Smooth muscle cell (in vitro differentiated cells): ENCODE data around the gene TNIK. TPM values are rescaled to one million over a fixed set of nuclear protein-coding genes. Genes with fewer than 3 reads are reported as not detected.
"Not testable (repeated sequence)": the region's sequence is repeated elsewhere in the genome, so short reads cannot be mapped to it uniquely, and the experiment has no call there.

ENCODE experiments used
- DNase-seq: peaks from one replicate; lab custom pipeline; 2025; ENCODE audit not compliant: unreplicated experiment; lab: John Stamatoyannopoulos, UW
- H2AFZ ChIP-seq: fragments of 200-600 bp; sonication (generic); 2 replicates; pipeline ENCODE4 v1.6.0; 2016; ENCODE audit warnings: antibody characterized with exemption, low read depth, mild to moderate bottlenecking
- H3F3A ChIP-seq: fragments of 200-600 bp; sonication (generic); 2 replicates; pipeline ENCODE4 v1.6.0; 2017; ENCODE audit warnings: antibody characterized with exemption, low read depth
- H3K27ac ChIP-seq: fragments of 200-600 bp; sonication (generic); 2 replicates; pipeline ENCODE4 v1.5.1; 2016; ENCODE audit warnings: low read depth, mild to moderate bottlenecking
- H3K27me3 ChIP-seq: fragments of 200-600 bp; sonication (generic); 2 replicates; pipeline ENCODE4 v1.6.1; 2016; ENCODE audit warnings: low read depth, mild to moderate bottlenecking
- H3K36me3 ChIP-seq: fragments of 200-600 bp; sonication (generic); 2 replicates; pipeline ENCODE4 v1.5.1; 2016; ENCODE audit warnings: low read depth
- H3K4me1 ChIP-seq: fragments of 200-600 bp; sonication (generic); 2 replicates; pipeline ENCODE4 v1.5.1; 2016; ENCODE audit warnings: low read depth
- H3K4me2 ChIP-seq: fragments of 200-600 bp; sonication (generic); 2 replicates; pipeline ENCODE4 v1.6.0; 2016; ENCODE audit warnings: mild to moderate bottlenecking
- H3K4me3 ChIP-seq: fragments of 200-600 bp; sonication (generic); 2 replicates; pipeline ENCODE4 v1.5.1; 2016; ENCODE audit warnings: mild to moderate bottlenecking
- H3K79me2 ChIP-seq: fragments of 200-600 bp; sonication (generic); 2 replicates; pipeline ENCODE4 v1.6.0; 2016; ENCODE audit warnings: low read depth, mild to moderate bottlenecking
- H3K9ac ChIP-seq: fragments of 200-600 bp; sonication (generic); 2 replicates; pipeline ENCODE4 v1.6.0; 2016; ENCODE audit warnings: low read depth
- H3K9me3 ChIP-seq: fragments of 200-600 bp; sonication (generic); replicated peaks from 2 replicates; pipeline ENCODE4 v1.5.1; 2016; ENCODE audit warnings: low read depth
- H4K20me1 ChIP-seq: fragments of 200-600 bp; sonication (generic); 2 replicates; pipeline ENCODE4 v1.6.0; 2016; ENCODE audit warnings: low read depth
- WGBS: methylation state at CpG from one replicate; pipeline ENCODE4 v1.1.7; 2016; ENCODE audit warnings: low lambda C conversion rate; 5-methylcytosine and 5-hydroxymethylcytosine counted together
- polyA plus RNA-seq: library from polyadenylated mRNA; unstranded; fragments of >200 nt; fragmentation: Nextera tagmentation; extraction: Ambion mirVana; gene quantifications from 2 replicates; pipeline ENCODE4 v1.2.1, GENCODE V29; 2016
- total RNA-seq: library from RNA; depleted of rRNA; stranded (reverse); fragments of >200 nt; gene quantifications from 2 replicates; pipeline ENCODE4 v1.2.3, GENCODE V29; 2014
- TF ChIP-seq, protein P1 (sequence below): fragments of 200-600 bp; sonication (generic); IDR thresholded peaks from 2 replicates; pipeline ENCODE4 v1.5.1; 2017; ENCODE audit warnings: borderline replicate concordance, mild to moderate bottlenecking, antibody characterized with exemption; ENCODE audit not compliant: insufficient read depth, poor library complexity, severe bottlenecking

The TNIK gene
- total and polyA plus RNA-seq, 2 experiments from 2014 or later: 10.4 to 12.5 TPM

DNA sequence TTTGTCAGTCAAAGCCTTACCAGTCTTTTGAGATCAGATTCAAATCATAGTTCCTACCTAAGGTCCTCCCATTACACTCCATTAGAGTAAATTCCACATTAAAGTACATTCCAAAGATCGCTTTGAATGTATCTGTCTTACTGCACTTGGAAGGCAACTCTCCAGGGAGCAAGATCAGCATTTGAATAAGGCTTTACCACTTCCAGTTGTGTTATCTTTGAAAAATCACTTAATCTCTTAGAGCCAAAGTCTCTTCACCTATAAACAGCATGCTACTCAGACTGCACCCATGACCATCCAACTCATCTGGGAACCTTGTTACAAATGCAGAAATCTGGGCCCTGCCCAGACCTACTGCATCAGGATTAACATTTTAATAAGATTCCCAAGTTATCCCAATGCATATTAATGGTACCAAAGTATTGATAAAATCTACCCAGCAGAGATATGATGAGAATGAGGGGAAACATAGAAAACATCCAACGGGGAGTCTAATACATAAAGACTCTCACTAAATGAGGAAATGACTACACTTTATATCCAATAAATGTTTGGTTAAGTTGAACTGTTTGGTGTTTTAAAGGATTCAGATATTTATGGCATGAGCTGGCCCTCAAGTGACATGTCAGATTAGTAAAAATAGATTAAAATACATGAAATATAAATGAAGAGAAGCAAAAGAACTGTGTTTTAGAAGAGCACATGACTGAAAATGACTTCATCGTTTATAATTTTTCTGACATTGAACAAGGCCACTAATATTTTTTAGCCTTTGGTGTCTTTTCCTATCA lies 75.9 kb downstream of the TNIK start:
- Histone ChIP-seq H3K36me3 (no peaks in the 10 kb centered on the region), H3K4me2 (no peak overlapping the region), H4K20me1 (no peaks in the 10 kb centered on the region), H2AFZ (no peak overlapping the region), H3F3A (peaks cover 3% of the 10 kb centered on the region), H3K27me3 (no peaks in the 10 kb centered on the region), H3K4me3 (no peak overlapping the region), H3K9me3 (no peaks in the 10 kb centered on the region), H3K9ac (no peak overlapping the region), H3K4me1 (peaks cover 35% of the 10 kb centered on the region), H3K79me2 (no peaks in the 10 kb centered on the region), H3K27ac (no peak overlapping the region)
- TF ChIP-seq, protein P1, sequence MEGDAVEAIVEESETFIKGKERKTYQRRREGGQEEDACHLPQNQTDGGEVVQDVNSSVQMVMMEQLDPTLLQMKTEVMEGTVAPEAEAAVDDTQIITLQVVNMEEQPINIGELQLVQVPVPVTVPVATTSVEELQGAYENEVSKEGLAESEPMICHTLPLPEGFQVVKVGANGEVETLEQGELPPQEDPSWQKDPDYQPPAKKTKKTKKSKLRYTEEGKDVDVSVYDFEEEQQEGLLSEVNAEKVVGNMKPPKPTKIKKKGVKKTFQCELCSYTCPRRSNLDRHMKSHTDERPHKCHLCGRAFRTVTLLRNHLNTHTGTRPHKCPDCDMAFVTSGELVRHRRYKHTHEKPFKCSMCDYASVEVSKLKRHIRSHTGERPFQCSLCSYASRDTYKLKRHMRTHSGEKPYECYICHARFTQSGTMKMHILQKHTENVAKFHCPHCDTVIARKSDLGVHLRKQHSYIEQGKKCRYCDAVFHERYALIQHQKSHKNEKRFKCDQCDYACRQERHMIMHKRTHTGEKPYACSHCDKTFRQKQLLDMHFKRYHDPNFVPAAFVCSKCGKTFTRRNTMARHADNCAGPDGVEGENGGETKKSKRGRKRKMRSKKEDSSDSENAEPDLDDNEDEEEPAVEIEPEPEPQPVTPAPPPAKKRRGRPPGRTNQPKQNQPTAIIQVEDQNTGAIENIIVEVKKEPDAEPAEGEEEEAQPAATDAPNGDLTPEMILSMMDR: no peak
- 75% methylated on average over 3 of the region's 3 CpGs for WGBS
- DNase-seq: no peak

DNA sequence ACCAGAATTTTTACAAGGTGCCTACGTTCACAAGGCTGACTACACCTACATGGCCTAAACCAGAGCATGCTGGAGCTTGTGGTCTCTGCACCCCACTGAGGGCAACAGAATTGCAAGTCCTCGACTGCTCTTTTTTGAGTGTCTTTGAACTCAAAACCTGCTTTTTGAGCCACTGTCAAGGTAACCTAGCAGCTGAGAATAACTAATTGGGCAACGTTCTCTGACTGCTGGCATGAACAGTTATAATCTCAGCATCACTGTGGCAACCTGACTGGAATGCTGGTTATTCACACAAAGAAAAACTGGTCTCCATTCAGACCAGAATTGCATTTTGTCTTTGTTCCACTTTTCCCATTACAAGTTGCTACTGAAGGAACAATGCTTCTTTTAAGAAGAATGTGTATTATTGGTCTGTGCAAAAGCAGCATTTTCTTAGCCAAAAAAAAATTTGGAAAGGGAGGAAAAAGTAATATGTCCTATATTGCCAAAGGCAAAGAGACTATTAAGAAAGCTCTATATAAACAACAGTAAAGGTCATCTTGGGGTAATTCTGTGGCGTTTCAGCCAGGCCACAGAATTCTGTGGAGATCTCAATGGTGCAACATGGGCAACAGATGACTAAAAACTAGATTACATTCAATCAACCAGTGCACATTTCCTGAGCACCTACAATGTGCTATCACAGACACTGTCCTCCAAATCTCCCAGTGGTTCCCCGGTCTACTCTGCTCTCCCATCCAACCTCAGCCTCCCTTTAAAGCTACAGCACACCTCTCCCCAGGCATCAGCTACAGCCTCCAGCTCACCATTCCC lies 76.8 kb downstream of the TNIK start:
- no peak overlapping the region for H3K4me3 ChIP-seq
- no peaks in the 10 kb centered on the region for H3K27me3 ChIP-seq
- no peaks in the 10 kb centered on the region for H3K36me3 ChIP-seq
- peaks cover 33% of the 10 kb centered on the region for H3K4me1 ChIP-seq
- no peaks in the 10 kb centered on the region for H3K79me2 ChIP-seq
- no peaks in the 10 kb centered on the region for H4K20me1 ChIP-seq
- DNase-seq: no peak
- peaks cover 3% of the 10 kb centered on the region for H3F3A ChIP-seq
- H2AFZ ChIP-seq: no peak overlapping the region
- WGBS: 73% methylated on average over 5 of the region's 5 CpGs
- no peaks in the 10 kb centered on the region for H3K9me3 ChIP-seq
- H3K9ac ChIP-seq: no peak overlapping the region
- TF ChIP-seq, protein P1: no peak
- no peak overlapping the region for H3K27ac ChIP-seq
- H3K4me2 ChIP-seq: no peak overlapping the region

DNA sequence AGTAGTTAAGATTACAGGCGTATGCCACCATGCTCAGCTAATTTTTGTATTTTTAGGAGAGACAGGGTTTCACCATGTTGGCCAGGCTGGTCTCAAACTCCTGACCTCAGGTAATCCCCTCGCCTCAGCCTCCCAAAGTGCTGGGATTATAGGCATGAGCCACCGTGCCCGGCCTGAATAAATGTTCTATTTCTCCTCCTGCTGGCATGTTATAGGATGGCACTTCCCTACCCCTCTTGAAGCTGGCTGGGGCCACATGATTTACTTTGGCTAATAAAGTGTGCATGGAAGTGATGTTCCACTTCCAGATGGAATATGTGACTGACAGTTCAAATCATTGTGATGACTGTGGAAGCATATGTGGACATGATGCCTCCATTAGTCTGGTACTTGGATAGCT lies 77.9 kb downstream of the TNIK start:
- not testable (repeated sequence) for H2AFZ ChIP-seq, H3K27me3 ChIP-seq, H3K36me3 ChIP-seq, H3K4me3 ChIP-seq, H3K27ac ChIP-seq, H4K20me1 ChIP-seq, H3K9me3 ChIP-seq, H3K9ac ChIP-seq, H3K79me2 ChIP-seq, H3K4me2 ChIP-seq, H3F3A ChIP-seq, DNase-seq
- 94% methylated on average over 4 of the region's 4 CpGs for WGBS
- peaks cover 31% of the 10 kb centered on the region for H3K4me1 ChIP-seq

DNA sequence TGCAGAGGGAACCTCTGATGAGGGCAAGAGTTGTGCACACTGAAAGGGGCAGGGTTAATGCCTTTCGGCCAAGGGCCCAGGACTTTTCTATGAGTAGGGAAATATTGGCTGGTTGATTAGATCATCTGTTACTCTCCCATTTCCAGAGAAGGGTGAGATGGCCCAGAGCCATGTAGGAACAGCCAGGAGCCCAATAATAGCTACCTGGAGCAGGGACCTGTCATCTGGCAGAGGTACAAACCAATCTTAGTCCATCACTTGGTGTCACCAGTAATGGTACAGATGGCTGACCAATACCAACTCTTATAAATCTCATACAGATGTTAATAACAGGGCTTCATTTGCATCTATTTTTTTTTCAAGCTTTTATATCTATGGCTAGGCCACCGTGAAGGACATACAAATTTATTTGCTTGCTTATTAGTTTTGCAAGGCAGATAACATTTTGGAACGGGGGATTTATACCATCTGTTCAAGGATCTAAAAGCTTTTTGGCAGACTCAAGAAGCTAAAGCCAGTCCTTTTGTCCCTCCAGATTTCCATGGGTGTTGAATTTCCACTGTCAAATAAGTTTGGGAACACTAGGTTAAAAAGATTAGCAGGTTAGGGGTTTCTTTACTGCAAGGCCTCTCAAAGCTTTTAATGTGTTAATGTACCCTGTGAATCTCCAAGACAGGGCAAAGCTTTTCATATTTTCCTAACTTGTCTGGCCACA lies 79.3 kb downstream of the TNIK start:
- no peaks in the 10 kb centered on the region for H3K36me3 ChIP-seq
- 54% methylated on average over 3 of the region's 3 CpGs for WGBS
- H3K27ac ChIP-seq: peak overlapping the region; percentile 8
- DNase-seq: no peak
- peaks cover 36% of the 10 kb centered on the region for H3K4me1 ChIP-seq
- H3K79me2 ChIP-seq: no peaks in the 10 kb centered on the region
- H3K4me2 ChIP-seq: peak overlapping the region; percentile 15
- no peak overlapping the region for H3K9ac ChIP-seq
- no peak overlapping the region for H3K4me3 ChIP-seq
- H3F3A ChIP-seq: peaks cover 9% of the 10 kb centered on the region
- no peaks in the 10 kb centered on the region for H3K9me3 ChIP-seq
- H4K20me1 ChIP-seq: no peaks in the 10 kb centered on the region
- TF ChIP-seq, protein P1: no peak
- H3K27me3 ChIP-seq: no peaks in the 10 kb centered on the region
- no peak overlapping the region for H2AFZ ChIP-seq
